ENCODE results near the gene CCDC102B.

DNA sequence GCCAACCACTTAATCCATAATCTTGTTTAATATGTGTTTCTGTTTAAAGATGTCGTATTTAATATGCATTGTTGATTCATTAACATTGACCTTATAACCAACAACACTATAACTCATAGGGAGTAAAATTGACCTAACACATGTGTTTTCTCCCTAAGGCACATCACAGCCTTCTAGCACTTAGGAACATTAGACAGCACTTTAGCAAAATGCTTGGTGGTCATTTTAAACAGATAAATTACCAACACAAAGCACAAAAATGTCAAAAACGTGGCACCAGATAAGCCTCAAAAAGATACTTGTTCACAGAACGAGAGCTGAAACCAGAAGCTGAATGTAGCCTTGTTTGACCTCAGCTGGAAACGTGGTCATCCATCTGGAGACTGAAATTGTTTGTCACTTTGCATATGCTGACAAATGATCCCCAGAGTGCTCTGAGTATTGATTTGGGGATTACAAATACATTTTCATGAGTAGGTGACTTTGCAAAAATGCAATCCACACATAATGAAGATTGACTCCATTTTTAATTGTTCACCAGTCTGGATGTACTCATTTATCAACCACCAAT is 139.2 kb downstream of the CCDC102B start:
- TF ChIP-seq CTCF (IDR thresholded peaks at IDR 0.05) (no peak), POLR2A (IDR thresholded peaks at IDR 0.05) (no peak)
